Pulmonary artery endothelial cell (primary cell): ENCODE data around the gene OS9. TPM values are rescaled to one million over a fixed set of nuclear protein-coding genes. Genes with fewer than 3 reads are reported as not detected.
"Not testable (repeated sequence)": the region's sequence is repeated elsewhere in the genome, so short reads cannot be mapped to it uniquely, and the experiment has no call there.

ENCODE experiments used
- DNase-seq: peaks from one replicate; pipeline ENCODE4 v3.0.0-alpha.2; 2011; ENCODE audit warnings: low read depth, low spot score
- total RNA-seq: library from RNA; depleted of rRNA; stranded (reverse); fragments of >200 nt; gene quantifications from 2 replicates; pipeline ENCODE4 v1.2.3, GENCODE V29; 2014

Gene OS9
- total RNA-seq, 1 donor from 2014 or later, result 194 TPM

GRCh38 chr12:57721846-57722608, 28.1 kb downstream of the OS9 start:
- DNase-seq, result not testable (repeated sequence)

GRCh38 chr12:57722716-57723629, 29.0 kb downstream of the OS9 start:
- DNase-seq, result no peak

- no peak for DNase-seq
Observed at GRCh38 chr12:57723630-57723962, 29.7 kb downstream of the OS9 start.

GRCh38 chr12:57724003-57724935, 30.3 kb downstream of the OS9 start:
- no peak for DNase-seq

GRCh38 chr12:57724936-57725740, 31.2 kb downstream of the OS9 start:
- no peak for DNase-seq

DNA sequence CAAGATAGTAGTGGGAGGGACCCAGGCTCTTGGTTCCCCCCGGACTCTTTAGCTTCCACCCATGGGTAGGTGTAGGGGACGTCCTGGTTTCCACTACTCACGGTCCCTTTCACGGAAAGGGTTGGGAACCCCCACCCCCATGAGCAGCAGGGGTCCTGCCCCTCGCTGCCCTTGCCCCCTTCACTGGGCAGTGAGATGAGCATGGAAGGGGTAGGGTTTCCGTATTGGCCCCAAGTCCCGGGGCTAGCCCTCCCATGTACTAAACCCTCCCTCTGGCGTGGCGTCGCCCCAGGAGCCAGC, 31.9 kb downstream of the OS9 start:
- DNase-seq, result no peak

- DNase-seq, result peak; percentile 59
Observed at GRCh38 chr12:57726151-57726883, 32.4 kb downstream of the OS9 start.

- DNase-seq, result no peak
Observed at GRCh38 chr12:57726884-57727757, 33.2 kb downstream of the OS9 start.

- no peak for DNase-seq
Observed at GRCh38 chr12:57727758-57728395, 33.9 kb downstream of the OS9 start.

GRCh38 chr12:57729321-57729844, 35.5 kb downstream of the OS9 start:
- DNase-seq, result no peak

DNA sequence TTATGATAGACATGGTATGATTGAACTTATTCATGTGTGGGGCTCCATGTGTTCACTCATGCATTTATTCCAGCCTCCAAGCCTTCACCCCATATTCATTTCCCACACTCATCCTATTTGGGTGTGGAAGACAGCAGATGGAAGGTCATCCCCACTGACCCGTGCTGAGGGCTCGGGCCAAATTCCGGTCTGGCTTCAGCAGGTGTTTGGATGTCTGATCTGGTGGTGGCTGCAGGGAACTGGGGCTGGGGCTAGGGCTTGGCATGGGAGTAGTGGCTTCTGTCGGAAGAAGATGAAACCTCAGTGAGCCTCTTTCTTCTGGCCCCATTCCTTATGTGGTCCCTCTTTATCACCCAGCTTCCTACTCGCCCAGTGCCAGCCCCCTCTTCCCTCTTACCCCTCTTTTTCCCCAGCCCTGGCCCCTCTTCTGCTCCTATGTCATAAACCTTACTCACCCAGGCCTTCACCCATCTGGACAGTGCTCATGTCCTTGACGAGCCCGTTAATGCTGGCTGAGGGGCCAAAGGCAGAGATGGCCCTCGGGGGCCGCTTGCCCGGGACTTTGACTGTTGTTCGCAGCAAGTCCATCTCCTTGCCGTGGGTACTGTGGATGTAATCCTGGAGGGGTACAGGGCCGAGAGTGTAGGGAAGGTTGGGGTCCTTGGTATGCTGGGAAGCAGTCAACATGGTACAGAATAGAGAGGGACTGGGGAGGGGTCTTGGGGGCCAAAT, 36.6 kb downstream of the OS9 start:
- no peak for DNase-seq

- DNase-seq, result no peak
Observed at GRCh38 chr12:57731411-57732080, 37.6 kb downstream of the OS9 start.

GRCh38 chr12:57732270-57732669, 38.3 kb downstream of the OS9 start:
- no peak for DNase-seq

GRCh38 chr12:57732726-57733593, 39.0 kb downstream of the OS9 start:
- no peak for DNase-seq

GRCh38 chr12:57733928-57734327, 40.0 kb downstream of the OS9 start:
- no peak for DNase-seq

DNA sequence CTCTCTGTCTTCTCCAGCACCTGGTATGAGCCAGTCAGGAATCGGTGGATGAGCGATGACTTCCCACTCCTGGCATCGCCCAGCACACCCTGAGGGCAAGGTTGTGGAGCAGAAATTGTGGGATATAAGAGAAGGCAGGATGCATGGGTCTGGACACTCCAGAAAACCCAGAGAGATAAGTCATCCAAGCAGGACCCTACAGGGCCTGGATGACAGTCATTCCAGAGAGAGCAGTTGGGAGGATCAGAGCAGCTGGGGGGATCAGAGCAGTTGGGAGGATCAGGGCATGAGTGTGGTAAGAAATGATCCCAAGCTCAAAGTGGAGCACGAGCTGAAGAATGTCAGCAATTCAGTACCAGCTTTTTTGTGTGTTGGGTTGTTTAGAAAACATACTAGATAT, 40.7 kb downstream of the OS9 start:
- no peak for DNase-seq
